Measurements from ENCODE around the gene THBD. TPM values are rescaled to one million over a fixed set of nuclear protein-coding genes. Genes with fewer than 3 reads are reported as not detected.
A peak's percentile ranks its signal among the peaks of the same experiment; 100 is the strongest.

Gene THBD
- total RNA-seq, 5 donors from 2014 or later (not counting 1 experiment from before 2014, with no cell fraction given), result 0.07 to 0.23 (median 0.16) TPM

DNA sequence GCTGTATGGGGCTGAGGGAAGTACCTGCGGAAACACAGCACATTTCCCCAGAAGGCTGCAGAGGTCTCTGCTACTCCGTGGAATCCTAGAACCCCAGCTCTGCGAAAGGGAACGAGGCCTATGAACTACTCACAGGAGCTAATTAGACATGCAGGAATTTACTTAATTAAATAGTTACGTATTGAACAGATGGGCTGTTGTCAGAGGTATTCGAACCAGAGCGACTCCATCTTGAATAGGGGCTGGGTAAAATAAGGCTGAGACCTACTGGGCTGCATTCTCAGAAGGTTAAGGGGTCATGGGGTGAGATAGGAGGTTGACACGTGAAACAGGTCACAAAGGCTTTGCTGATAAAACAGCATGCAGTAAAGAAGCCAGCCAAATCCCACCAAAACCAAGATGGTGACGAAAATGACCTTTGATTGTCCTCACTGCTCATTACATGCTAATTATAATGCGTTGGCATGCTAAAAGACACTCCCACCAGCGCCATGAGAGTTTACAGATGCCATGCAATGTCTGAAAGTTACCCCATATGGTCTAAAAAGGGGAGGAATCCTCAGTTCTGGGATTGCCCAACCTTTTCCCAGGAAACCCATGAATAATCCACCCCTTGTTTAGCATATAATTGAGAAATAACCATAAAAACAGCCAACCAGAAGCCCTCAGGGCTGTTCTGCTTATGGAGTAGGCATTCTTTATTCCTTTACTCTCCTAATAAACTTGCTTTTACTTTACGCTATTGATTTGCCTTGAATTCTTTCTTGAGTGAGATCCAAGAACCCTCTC, 29.0 kb downstream of the THBD start:
- H3K27me3 ChIP-seq (replicated peaks in 1 of 2; ENCODE audit: control insufficient read depth in 2 of 2, extremely low read depth in 1 of 2, insufficient read depth in 2 of 2, low read length in 1 of 2), result no peaks in the 10 kb centered on the region
- no peaks in the 10 kb centered on the region for H3K36me3 Mint-ChIP-seq
- no peak overlapping the region for H3K27ac ChIP-seq (ENCODE audit: low read length)
- no peaks in the 10 kb centered on the region for H3K4me1 Mint-ChIP-seq
- no peaks in the 10 kb centered on the region for H3K9me3 Mint-ChIP-seq
- H3K27me3 Mint-ChIP-seq, result no peaks in the 10 kb centered on the region
- no peak for DNase-seq
- H3K4me1 ChIP-seq (ENCODE audit: control insufficient read depth in 1 of 2, extremely low read depth in 1 of 2, insufficient read depth in 2 of 2, low read length in 2 of 2), result no peaks in the 10 kb centered on the region
- ChIA-PET CTCF (no interaction called here), POLR2A (no interaction called here)
- 100% methylated on average over 1 of the region's 12 CpGs for WGBS (ENCODE audit: insufficient coverage)
- no peak overlapping the region for H3K4me3 ChIP-seq (ENCODE audit: control insufficient read depth in 1 of 2, extremely low read depth in 1 of 2, low read length in 1 of 2)
- no peaks in the 10 kb centered on the region for H3K36me3 ChIP-seq (ENCODE audit: control insufficient read depth in 2 of 2, extremely low read depth in 1 of 2, insufficient read depth in 1 of 2, low read length in 1 of 2)
- no peak for ATAC-seq (replicated peaks in 1 of 4)
- no peaks in the 10 kb centered on the region for H3K9me3 ChIP-seq
- H3K4me3 Mint-ChIP-seq, result no peak overlapping the region
- no peak overlapping the region for H3K27ac Mint-ChIP-seq

DNA sequence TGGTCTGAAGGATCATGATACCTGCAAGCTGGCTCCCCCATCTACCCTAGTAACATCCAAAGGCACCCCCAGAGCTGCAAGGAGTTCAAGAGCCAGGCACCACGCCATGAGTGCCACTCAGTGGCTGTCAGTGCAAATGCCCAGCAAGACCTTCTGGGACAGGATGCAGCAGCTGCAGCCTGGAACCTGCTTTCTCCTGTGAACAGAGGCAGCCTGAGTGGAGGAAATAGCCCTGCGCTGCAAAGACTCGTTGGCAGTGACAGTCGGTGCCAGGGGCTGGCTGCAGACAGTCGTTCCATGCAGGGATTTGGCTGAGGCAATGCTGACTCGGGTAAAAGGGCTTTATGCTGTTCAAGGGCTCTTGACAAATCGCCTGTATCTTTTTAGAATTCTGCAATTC, 30.1 kb downstream of the THBD start:
- no peak for DNase-seq
- 65% methylated on average over 7 of the region's 7 CpGs for WGBS (ENCODE audit: insufficient coverage)

DNA sequence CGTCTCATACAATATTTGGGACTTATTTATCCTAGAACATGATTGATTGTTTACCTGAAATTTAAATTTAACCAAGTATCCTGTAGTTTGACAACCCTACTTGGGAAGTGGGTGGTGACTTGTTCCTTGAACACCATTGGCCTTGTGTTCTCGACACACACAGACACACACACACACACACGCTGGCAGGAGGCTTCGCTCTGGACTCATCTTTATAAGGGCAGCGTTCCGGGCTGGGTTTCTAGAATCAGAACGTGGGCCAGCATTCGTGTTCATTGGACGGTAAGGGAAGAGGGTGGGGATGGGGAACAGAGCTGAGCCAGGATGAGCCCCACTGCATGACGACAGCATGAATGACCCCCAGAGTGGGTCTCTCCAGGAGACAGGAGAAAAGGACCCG, 30.5 kb downstream of the THBD start:
- H3K9me3 Mint-ChIP-seq, result no peaks in the 10 kb centered on the region
- H3K4me1 Mint-ChIP-seq, result no peaks in the 10 kb centered on the region
- no peak for DNase-seq
- ChIA-PET POLR2A (interaction anchor here in 1 of 2 donors (0.7 kb wide), 1 partner anchor 183 kb away, joined by 3 read pairs; no protein-coding TSS in a partner anchor), CTCF (no interaction called here)
- Histone ChIP-seq H3K4me1 (ENCODE audit: control insufficient read depth in 1 of 2, extremely low read depth in 1 of 2, insufficient read depth in 2 of 2, low read length in 2 of 2) (no peaks in the 10 kb centered on the region), H3K9me3 (no peaks in the 10 kb centered on the region), H3K36me3 (ENCODE audit: control insufficient read depth in 2 of 2, extremely low read depth in 1 of 2, insufficient read depth in 1 of 2, low read length in 1 of 2) (no peaks in the 10 kb centered on the region), H3K27ac (ENCODE audit: low read length) (no peak overlapping the region), H3K4me3 (ENCODE audit: control insufficient read depth in 1 of 2, extremely low read depth in 1 of 2, low read length in 1 of 2) (no peak overlapping the region), H3K27me3 (replicated peaks in 1 of 2; ENCODE audit: control insufficient read depth in 2 of 2, extremely low read depth in 1 of 2, insufficient read depth in 2 of 2, low read length in 1 of 2) (no peaks in the 10 kb centered on the region)
- ATAC-seq (replicated peaks in 1 of 4), result no peak
- H3K36me3 Mint-ChIP-seq, result no peaks in the 10 kb centered on the region
- H3K27me3 Mint-ChIP-seq, result no peaks in the 10 kb centered on the region
- H3K4me3 Mint-ChIP-seq, result no peak overlapping the region
- 78% methylated on average over 5 of the region's 11 CpGs for WGBS (ENCODE audit: insufficient coverage)
- no peak overlapping the region for H3K27ac Mint-ChIP-seq

More for the DNA sequence above, 30.1 kb downstream of the THBD start:
- Mint-ChIP-seq H3K27ac (no peak overlapping the region), H3K4me1 (no peaks in the 10 kb centered on the region), H3K27me3 (no peaks in the 10 kb centered on the region), H3K9me3 (no peaks in the 10 kb centered on the region), H3K4me3 (no peak overlapping the region), H3K36me3 (no peaks in the 10 kb centered on the region)
- ChIA-PET CTCF (no interaction called here), POLR2A (interaction anchor here in 1 of 2 donors (0.7 kb wide), 1 partner anchor 183 kb away, joined by 3 read pairs; no protein-coding TSS in a partner anchor)
- H3K36me3 ChIP-seq (ENCODE audit: control insufficient read depth in 2 of 2, extremely low read depth in 1 of 2, insufficient read depth in 1 of 2, low read length in 1 of 2), result no peaks in the 10 kb centered on the region
- no peaks in the 10 kb centered on the region for H3K9me3 ChIP-seq
- H3K27ac ChIP-seq (ENCODE audit: low read length), result no peak overlapping the region
- no peak overlapping the region for H3K4me3 ChIP-seq (ENCODE audit: control insufficient read depth in 1 of 2, extremely low read depth in 1 of 2, low read length in 1 of 2)
- ATAC-seq (replicated peaks in 1 of 4), result peak in 1 of 4 experiments; percentile 12
- no peaks in the 10 kb centered on the region for H3K4me1 ChIP-seq (ENCODE audit: control insufficient read depth in 1 of 2, extremely low read depth in 1 of 2, insufficient read depth in 2 of 2, low read length in 2 of 2)
- no peaks in the 10 kb centered on the region for H3K27me3 ChIP-seq (replicated peaks in 1 of 2; ENCODE audit: control insufficient read depth in 2 of 2, extremely low read depth in 1 of 2, insufficient read depth in 2 of 2, low read length in 1 of 2)

DNA sequence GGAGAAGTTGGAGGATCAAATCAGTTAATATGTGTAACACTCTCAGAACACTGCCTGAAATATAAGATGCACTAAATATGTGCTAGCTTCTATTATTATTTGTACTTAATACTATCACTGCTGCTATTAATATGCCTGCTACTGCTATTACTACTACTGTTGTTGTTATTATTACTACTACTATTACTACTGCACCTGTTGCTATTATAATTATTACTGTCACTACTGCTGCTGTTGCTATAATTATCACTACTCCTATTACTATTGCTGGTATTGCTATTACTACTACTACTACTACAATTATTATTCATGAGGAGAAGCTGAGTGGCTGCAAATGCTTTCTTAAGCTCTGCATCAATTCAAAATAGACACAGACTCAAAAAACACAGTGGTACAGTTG, 31.0 kb downstream of the THBD start:
- no peak overlapping the region for H3K27ac Mint-ChIP-seq
- no peak overlapping the region for H3K4me3 Mint-ChIP-seq
- no peak for DNase-seq
- H3K4me1 Mint-ChIP-seq, result no peaks in the 10 kb centered on the region
- H3K27me3 Mint-ChIP-seq, result no peaks in the 10 kb centered on the region
- H3K9me3 ChIP-seq, result no peaks in the 10 kb centered on the region
- no peak overlapping the region for H3K27ac ChIP-seq (ENCODE audit: low read length)
- H3K4me3 ChIP-seq (ENCODE audit: control insufficient read depth in 1 of 2, extremely low read depth in 1 of 2, low read length in 1 of 2), result no peak overlapping the region
- ChIA-PET CTCF (no interaction called here), POLR2A (interaction anchor here in 1 of 2 donors (0.7 kb wide), 1 partner anchor 182 kb away, joined by 3 read pairs; no protein-coding TSS in a partner anchor)
- H3K36me3 ChIP-seq (ENCODE audit: control insufficient read depth in 2 of 2, extremely low read depth in 1 of 2, insufficient read depth in 1 of 2, low read length in 1 of 2), result no peaks in the 10 kb centered on the region
- no peaks in the 10 kb centered on the region for H3K27me3 ChIP-seq (replicated peaks in 1 of 2; ENCODE audit: control insufficient read depth in 2 of 2, extremely low read depth in 1 of 2, insufficient read depth in 2 of 2, low read length in 1 of 2)
- H3K4me1 ChIP-seq (ENCODE audit: control insufficient read depth in 1 of 2, extremely low read depth in 1 of 2, insufficient read depth in 2 of 2, low read length in 2 of 2), result no peaks in the 10 kb centered on the region
- no peaks in the 10 kb centered on the region for H3K9me3 Mint-ChIP-seq
- no peak for ATAC-seq (replicated peaks in 1 of 4)
- no peaks in the 10 kb centered on the region for H3K36me3 Mint-ChIP-seq

DNA sequence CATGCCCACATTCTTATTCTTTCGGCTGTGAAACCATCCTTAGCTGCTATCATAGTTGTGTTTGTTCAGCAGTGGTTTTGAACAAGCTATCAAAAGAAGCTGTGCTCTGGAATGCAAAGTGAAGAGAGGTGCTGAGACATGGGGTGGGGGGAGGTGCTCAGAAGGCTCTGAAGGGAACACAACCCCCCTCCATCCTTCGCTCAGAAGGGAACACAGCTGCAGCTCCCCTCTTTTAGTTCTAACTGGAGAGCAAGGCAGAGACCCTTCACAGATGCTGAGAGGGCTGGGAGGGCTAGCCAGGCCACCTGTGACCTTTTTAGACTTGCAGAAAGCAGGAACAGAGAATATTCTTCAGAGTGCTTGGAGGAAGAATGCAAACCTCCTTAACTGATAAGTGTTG, 32.0 kb downstream of the THBD start:
- Mint-ChIP-seq H3K4me3 (no peak overlapping the region), H3K4me1 (no peaks in the 10 kb centered on the region), H3K9me3 (no peaks in the 10 kb centered on the region), H3K36me3 (no peaks in the 10 kb centered on the region), H3K27me3 (no peaks in the 10 kb centered on the region), H3K27ac (no peak overlapping the region)
- Histone ChIP-seq H3K4me3 (ENCODE audit: control insufficient read depth in 1 of 2, extremely low read depth in 1 of 2, low read length in 1 of 2) (no peak overlapping the region), H3K36me3 (ENCODE audit: control insufficient read depth in 2 of 2, extremely low read depth in 1 of 2, insufficient read depth in 1 of 2, low read length in 1 of 2) (no peaks in the 10 kb centered on the region), H3K27ac (ENCODE audit: low read length) (no peak overlapping the region), H3K9me3 (no peaks in the 10 kb centered on the region), H3K4me1 (ENCODE audit: control insufficient read depth in 1 of 2, extremely low read depth in 1 of 2, insufficient read depth in 2 of 2, low read length in 2 of 2) (no peaks in the 10 kb centered on the region), H3K27me3 (replicated peaks in 1 of 2; ENCODE audit: control insufficient read depth in 2 of 2, extremely low read depth in 1 of 2, insufficient read depth in 2 of 2, low read length in 1 of 2) (no peaks in the 10 kb centered on the region)
- no CpG with 5 or more reads among the region's 2 CpGs for WGBS (ENCODE audit: insufficient coverage)
- POLR2A ChIA-PET, result no interaction called here
- DNase-seq (no peak), ATAC-seq (replicated peaks in 1 of 4) (no peak)
- CTCF ChIA-PET, result interaction anchor here in 1 of 2 donors (0.6 kb wide), 1 partner anchor 682 kb away, joined by 8 read pairs; no protein-coding TSS in a partner anchor

DNA sequence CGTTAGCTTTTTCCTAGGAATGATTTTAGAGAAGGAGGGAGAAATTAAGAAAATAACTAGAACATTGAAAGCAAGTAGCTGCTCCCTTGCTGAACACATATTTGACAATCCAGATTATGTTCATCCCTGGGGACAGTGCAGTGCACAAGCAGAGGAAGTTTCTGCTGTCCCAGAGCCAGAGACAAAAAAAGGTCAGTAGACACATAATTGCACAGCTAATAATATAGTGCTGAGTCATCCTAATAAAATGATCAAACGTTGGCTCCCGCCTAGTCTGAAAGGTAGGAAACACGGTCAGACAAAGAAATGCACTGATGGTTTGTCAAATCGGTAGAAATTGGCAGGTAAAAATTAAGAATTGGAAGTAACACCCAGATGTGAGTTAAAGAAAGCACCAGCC, 36.0 kb downstream of the THBD start:
- CTCF ChIA-PET, result no interaction called here
- ATAC-seq (replicated peaks in 1 of 4), result no peak
- 40% methylated on average over 1 of the region's 5 CpGs for WGBS (ENCODE audit: insufficient coverage)

More for the DNA sequence above, 36.0 kb downstream of the THBD start:
- Mint-ChIP-seq H3K27me3 (no peaks in the 10 kb centered on the region), H3K9me3 (no peaks in the 10 kb centered on the region), H3K4me1 (no peaks in the 10 kb centered on the region), H3K4me3 (no peak overlapping the region), H3K27ac (no peak overlapping the region), H3K36me3 (no peaks in the 10 kb centered on the region)
- no peak overlapping the region for H3K27ac ChIP-seq (ENCODE audit: low read length)
- no peaks in the 10 kb centered on the region for H3K4me1 ChIP-seq (ENCODE audit: control insufficient read depth in 1 of 2, extremely low read depth in 1 of 2, insufficient read depth in 2 of 2, low read length in 2 of 2)
- H3K27me3 ChIP-seq (replicated peaks in 1 of 2; ENCODE audit: control insufficient read depth in 2 of 2, extremely low read depth in 1 of 2, insufficient read depth in 2 of 2, low read length in 1 of 2), result peaks cover 0 to 8% of the 10 kb centered on the region in 2 experiments
- POLR2A ChIA-PET, result no interaction called here
- no peaks in the 10 kb centered on the region for H3K9me3 ChIP-seq
- DNase-seq, result no peak
- no peaks in the 10 kb centered on the region for H3K36me3 ChIP-seq (ENCODE audit: control insufficient read depth in 2 of 2, extremely low read depth in 1 of 2, insufficient read depth in 1 of 2, low read length in 1 of 2)
- no peak overlapping the region for H3K4me3 ChIP-seq (ENCODE audit: control insufficient read depth in 1 of 2, extremely low read depth in 1 of 2, low read length in 1 of 2)

Data from T-cell (primary cell).